ENCODE results near the gene ACBD5.
"Not testable (repeated sequence)": the region's sequence is repeated elsewhere in the genome, so short reads cannot be mapped to it uniquely, and the experiment has no call there.

Gene ACBD5, protein sequence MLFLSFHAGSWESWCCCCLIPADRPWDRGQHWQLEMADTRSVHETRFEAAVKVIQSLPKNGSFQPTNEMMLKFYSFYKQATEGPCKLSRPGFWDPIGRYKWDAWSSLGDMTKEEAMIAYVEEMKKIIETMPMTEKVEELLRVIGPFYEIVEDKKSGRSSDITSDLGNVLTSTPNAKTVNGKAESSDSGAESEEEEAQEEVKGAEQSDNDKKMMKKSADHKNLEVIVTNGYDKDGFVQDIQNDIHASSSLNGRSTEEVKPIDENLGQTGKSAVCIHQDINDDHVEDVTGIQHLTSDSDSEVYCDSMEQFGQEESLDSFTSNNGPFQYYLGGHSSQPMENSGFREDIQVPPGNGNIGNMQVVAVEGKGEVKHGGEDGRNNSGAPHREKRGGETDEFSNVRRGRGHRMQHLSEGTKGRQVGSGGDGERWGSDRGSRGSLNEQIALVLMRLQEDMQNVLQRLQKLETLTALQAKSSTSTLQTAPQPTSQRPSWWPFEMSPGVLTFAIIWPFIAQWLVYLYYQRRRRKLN

DNA sequence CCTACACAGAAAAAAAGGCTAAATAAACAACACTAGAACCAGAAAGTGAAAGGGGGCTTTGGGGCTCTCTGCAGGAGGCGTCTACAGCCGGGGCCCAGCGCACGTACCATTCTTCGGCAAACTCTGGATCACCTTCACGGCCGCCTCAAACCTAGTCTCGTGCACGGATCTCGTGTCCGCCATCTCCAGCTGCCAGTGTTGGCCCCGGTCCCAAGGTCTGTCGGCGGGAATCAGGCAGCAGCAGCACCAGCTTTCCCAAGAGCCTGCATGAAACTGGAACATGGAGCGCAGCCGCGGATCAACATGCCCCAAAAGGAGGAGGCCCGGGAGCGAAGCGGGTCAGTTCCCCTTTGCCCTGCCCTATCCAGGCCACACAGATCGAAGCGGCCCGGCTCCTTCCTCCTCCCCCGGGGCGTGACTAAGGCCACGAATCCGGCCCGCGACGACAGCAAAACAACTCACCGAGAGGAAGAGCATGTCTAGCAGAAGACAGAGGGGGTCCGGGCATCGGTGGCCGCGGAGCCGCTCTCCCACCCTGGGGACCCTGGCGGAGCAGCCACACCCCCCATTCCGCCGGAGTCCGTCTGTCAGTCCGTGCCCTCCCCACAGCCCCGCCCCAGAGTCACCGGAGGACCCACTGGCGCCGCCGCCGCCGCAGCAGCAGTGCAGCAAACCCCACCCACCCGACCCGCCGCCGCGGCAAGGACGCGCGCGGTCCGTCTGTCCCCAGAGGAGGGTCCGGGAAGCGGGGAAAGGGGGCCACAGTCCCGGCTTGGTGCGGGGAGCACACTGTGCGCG, at the start of gene ACBD5:
TSS of gene ACBD5 (minus strand) at position 586 of the 798 bp plus-strand sequence. CDS start at position 477, 109 bp downstream.
- peak; percentile 46 to 73 for DNase-seq (ENCODE audit: low read depth in 2 of 2)

DNA sequence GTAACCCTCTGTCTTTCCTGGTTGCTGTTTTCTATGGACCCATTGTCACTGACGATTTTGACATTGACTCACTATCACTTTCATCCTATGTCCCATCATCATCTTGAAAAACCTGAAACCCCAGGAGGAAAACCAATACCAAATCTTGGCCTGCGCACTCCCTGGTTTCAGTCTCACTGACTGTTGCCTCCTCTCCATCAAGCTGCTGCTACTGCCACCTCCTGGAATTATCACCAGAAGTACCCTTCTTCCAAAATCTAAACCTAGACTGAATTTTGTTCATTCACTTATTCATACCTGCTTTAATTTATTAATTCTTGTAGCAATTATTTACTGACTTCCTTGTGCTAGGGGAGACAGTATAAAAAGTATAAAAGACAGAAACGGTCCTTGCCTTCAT, 44.5 kb upstream of the ACBD5 start:
- DNase-seq (ENCODE audit: low read depth in 2 of 2), result peak in 1 of 2 donors; percentile 5

DNA sequence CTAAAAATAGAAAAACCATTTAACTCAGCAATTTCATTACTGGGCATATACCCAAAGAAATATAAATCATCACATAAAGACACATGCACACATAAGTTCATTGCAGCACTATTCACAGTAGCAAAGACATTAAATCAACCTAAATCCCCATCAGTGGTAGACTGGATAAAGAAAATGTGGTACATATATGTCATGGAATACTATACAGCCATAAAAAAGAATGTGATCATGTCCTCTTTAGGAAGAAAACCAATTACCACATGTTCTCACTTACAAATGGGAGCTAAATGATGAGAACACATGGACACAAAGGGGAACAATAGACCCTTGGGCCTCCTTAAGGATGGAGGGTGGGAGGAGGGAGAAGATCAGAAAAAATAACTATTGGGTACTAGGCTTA, 36.0 kb upstream of the ACBD5 start:
- no peak for DNase-seq (ENCODE audit: low read depth in 2 of 2)

DNA sequence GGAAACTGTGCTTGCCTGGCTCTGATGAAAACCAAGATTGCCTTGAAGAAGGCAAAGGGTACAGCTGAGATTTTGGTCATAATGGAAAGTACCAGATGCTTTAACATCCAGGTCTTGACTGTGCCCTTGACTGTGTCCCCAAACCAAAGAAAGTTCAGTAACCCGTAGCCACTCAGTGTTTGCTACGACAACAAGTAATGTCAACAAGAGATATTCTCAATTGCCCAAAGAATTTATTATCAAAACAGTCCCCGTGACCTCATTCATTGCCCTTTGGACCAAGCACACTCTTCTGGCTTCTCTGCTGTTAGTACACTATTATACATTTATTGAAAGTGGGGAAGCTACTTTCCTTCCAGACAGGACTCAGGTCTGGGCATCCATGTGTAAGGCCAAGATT, 25.4 kb upstream of the ACBD5 start:
- not testable (repeated sequence) for DNase-seq (ENCODE audit: low read depth in 2 of 2)

DNA sequence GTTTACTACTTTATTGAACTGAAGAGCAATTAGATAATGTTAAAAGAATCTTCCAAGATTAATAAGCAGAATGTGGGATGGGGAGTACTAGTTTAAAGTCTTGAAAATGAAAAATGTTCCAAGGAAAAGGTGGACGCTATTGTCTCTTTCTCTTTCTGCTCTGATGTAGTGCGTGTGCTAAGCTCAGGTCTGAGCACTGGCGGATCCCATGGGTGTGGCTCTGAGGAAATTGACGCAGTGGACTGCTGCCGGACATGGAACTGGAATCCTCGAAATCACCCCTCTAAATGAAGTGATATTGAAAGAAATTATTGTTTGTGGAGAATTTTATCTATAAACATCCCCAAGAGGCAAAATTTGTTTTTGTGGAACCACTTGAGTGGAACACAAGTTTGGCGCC, 22.2 kb upstream of the ACBD5 start:
- DNase-seq (ENCODE audit: low read depth in 2 of 2), result not testable (repeated sequence)

DNA sequence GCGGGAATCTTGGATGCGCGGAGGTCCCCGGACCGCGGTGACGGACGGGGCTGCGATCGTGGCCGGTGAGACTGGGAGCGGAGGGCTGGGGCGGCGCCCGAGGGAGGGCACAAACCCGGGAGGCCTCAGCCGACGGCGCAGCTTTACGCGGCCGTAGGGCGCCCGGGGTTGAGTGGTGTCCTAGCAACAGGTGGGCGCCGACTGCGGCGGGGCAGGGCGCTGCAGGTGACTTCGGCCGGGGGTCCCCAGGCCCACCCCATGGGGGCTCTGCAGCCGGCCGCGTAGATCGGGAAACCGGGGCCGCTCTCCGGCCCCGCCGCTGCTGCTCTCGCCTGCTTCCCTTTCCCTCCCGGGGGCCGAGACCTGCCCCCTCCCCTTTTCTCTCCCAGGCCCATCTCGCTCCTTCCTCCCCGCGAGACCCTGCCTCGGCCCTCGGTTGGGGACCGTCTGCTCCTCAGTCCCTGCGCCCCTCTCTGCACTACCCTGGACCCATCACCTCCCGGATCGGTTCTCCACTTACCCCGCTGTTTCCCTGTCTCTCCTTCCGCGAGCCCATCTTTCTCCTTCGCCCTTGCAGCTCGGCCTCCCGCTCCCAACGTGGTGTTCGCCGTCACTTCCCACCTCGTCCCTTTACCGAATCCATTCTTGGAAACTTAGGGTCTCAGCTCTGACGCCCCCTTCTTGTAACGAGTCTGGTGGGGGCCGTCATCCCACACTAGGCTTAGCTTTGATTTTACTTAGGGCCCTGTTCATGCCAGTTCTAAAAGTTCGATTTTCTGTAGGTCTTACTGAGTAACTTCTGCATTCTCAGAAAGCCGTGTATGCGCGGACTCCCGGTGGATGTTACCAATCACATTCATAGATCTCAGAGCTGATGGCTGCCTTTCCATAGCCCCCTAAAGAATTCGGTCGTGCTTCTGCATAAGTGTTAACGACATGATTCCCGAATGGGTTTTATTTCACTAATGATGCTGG, 18.5 kb upstream of the ACBD5 start:
- DNase-seq (ENCODE audit: low read depth in 2 of 2), result peak in 1 of 2 donors; percentile 19

DNA sequence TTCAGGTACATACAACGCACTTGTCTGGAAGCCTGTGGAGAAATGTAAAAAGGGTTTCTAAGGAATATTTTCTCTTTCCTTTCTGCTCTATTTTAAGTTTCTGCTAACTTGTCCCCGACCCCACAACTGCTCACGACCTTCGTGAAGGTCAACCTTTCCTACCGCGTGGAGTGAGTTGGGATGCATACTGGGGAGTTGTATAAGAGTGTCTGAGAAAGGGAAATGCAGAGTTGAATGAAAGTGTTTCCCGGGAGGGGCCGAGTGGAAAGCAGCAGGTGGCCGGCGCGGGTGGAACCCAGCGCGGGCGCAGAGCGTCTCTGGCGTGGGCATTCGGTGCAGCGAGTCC, 17.9 kb upstream of the ACBD5 start:
- no peak for DNase-seq (ENCODE audit: low read depth in 2 of 2)

DNA sequence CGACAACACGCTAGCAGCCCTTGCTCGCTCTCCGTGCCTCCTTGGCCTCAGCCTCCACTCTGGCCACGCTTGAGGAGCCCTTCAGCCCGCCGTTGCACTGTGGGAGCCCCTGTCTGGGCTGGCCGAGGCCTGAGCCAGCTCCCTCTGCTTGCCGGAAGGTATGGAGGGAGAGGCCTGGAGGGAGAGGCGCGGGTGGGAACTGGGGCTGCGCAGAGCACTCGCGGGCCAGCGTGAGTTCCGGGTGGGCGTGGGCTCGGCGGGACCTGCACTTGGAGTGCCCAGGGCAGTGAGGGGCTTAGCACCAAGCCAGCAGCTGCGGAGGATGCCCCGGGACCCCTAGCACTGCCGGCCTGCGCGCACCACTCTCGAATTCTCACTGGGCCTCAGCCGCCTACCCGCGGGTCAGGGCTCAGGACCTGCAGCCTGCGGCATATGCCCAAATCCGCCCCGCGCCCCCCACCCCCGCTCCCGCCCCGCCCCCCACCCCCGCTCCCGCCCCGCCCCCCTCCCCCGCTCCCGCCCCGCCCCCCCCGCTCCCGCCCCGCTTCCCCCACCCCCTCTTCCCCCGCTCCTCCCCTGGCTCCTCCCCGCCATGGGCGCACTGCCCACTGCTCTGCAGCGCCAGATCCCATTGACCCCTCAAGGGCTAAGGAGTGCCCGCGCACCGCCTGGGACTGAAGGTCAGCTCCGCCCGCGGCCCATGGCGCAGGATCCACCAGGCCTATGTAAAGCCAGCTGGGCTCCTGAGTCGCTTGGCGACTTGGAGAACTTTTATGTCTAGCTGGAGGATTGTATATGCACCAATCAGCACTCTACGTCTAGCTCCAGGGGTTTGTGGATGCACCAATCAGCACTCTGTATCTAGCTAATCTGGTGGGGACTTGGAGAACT, 15.9 kb upstream of the ACBD5 start:
- DNase-seq (ENCODE audit: low read depth in 2 of 2), result no peak

DNA sequence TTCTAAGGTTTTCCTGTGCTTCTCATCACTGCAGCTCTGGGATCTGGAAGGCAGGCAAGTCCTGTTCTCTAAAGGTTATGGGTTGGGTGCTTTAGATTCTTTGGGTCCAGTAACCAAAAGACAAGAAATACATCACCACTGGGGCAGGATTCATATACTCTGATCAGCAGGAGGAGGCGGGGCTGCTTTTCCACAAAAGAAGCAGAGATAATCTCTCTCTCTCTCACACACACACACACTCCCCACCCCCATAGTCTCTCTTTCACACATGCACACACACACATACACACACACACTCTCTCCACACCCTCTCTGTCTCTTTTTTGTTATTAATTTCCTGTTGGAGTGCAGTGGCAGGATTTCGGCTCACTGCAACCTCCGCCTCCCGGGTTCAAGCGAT, 13.0 kb upstream of the ACBD5 start:
- DNase-seq (ENCODE audit: low read depth in 2 of 2), result no peak

DNA sequence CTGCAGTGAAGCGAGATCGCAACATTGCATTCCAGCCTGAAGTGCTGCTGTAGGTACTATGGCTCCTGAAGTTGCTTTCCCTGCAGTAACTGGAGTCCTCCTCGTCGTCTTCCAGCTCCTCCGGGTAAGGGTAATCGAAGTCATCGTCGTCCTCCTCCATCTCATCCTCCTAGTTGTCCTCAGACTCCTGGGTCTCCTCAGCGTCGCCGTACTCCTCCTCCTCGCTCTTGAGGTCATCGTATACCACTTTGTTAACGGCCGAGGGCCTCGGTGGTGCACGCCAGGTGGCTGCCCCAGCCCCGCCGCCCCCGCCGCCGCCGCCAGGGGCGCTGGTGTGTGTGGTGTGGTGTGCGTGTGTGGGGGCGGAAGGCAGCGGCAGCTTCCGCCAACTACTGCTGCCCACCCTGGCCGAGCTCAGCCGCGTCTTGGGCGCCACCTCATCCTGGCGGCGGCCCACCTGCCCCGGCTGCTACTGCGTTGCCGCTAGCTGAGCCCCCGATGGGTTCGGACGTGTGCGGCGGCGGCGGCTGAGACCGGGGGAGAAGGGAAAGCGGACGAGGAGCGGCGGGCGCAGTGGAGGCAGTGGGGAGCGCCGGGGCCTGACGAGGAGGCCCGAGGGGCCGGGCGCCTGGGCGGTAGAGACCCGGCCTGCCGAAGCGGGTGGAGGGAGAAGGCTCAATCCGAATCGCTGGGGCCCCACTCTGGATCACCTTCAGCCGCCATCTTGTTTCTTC, 11.8 kb upstream of the ACBD5 start:
- peak; percentile 54 to 80 for DNase-seq (ENCODE audit: low read depth in 2 of 2)

DNA sequence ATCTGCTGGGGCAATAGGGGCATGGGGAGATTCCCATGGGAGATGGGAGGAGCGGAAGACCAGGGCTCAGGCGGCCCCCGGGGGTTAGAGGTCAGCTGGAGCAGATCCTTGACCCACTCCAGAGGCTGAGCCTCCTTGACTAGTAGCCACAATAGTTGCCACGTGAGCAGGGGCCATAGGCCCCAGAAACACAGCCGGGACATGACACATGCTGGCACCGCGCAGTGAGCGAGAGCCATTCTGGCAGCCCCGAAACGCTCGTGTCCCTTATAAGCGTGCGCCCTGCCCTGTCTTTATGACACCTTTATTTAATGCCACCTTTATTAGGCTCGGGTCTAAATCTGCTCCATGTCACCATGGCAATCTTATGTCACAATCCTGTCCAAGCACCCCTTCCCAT, 11.0 kb upstream of the ACBD5 start:
- DNase-seq (ENCODE audit: low read depth in 2 of 2), result no peak

DNA sequence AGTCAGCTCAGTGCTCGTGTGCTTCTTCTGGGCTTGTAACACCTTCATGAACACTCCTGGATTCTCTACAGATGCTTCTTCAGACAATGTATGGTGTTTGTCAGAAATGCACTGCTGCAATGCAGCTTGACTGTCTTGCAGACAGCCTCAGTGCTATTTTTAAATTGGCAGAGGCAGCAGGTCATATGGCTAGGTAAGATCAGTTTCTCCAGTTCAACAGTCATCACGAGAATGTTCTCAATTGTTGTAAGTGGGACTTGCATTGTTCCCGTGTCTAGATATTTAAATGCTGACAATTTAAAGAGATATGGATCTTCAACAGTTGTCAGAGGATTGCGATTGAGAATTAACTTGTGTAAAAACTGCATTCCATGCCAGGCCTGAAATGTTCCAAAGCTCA, 7.6 kb upstream of the ACBD5 start:
- no peak for DNase-seq (ENCODE audit: low read depth in 2 of 2)

DNA sequence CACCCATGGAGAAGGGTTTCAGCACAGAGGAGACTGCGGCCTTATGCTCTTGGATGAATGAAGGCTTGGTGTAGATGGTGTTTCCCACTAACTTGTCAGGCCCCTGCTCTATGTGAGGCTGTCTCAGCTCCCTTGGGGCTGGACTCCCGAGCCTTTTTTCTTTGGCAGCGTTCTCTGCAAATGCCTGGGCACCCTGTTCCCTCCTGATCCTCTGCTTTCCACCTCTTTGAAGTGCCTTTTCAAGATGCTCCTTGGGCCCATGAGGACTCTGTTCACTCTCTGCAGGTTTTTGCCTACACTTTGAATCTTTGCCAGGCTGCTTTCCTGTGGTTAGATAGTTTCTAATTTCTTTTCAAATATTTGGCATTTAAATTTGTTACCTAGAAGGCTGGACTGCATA, 6.8 kb upstream of the ACBD5 start:
- DNase-seq (ENCODE audit: low read depth in 2 of 2), result no peak

DNA sequence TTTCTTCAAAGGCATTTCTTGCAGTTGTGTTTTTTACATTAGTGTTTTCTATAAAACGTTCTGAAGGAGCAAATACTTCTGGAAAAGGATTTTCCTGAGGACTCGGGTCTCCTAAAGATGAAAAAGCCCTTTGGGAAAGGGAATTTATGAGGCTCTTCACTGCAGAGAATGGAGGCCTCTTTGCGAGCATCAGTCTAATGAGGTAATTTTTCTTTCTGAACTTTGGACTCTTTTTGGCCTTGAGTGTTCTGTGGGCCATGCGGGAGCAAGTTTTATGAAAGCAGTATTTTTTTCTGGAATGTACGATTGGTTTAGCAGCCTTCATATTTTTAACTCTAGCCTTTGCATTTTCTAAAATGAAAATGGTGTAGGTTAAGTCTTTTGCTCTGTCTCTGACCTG, 6.4 kb upstream of the ACBD5 start:
- no peak for DNase-seq (ENCODE audit: low read depth in 2 of 2)

DNA sequence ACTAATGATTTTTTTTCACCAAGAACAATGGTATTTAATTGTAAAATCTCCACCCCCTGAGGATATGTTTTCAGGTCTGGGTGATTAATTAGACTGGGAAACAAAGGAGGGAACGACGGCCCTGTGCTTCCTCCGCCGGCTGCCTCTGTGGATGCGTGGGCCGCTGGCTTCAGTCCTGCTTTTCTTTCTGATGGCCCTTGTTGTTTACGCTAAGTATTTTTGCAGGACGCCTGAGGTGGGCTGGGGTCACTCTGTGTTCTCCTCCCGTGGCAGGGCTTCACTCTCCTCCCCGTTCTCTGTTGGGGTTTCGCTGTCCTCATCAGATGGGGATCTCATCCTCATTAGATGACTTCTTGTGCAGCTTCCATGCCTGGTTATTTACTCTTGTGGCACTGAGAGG, 5.2 kb upstream of the ACBD5 start:
- no peak for DNase-seq (ENCODE audit: low read depth in 2 of 2)

DNA sequence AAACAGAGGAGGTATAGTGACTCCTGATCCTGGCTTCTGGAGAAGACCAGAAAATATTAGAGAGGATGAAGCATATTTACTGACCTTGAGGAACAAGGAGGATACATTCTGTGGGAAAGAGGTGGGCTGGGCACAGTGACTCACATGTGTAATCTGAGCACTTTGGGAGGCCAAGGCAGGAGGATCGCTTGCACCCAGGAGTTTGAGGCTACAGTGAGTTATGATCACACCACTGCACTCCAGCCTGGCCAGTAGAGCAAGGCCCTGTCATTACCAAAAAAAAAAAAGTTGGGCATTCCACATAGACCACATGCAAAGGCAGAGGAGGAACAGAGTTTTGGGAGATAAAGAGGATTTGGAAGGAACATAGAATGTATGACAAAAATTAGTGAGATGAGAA, 4.4 kb upstream of the ACBD5 start:
- DNase-seq (ENCODE audit: low read depth in 2 of 2), result no peak

DNA sequence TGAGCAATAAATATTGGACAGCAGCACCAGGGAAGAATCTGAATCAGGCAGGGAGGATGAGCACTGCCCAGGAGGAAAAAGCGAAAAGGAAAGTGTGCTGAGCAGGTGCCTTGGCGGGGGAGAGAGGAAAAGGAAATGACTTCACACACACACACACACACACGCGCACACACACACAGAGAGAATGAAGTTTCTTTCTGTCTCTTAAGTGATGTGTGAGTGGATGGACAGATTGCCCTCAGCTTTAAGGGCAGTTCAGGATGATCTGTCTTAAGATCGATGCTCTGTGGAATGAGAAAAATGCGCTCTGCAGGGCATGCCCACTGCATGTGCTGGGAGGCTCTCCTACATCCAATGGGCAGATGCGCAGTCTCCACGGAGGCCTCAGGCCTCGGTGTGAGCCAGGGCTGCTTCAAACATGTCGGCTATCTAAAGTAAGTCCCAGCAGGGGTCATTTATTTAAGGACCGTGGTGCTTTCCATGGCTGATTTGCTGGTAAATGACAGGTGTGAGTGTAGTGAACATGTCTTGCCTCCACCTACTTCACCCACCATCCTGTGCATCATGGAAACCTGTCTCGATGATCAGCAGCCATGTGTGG, 2.5 kb upstream of the ACBD5 start:
- peak; percentile 44 to 72 for DNase-seq (ENCODE audit: low read depth in 2 of 2)

DNA sequence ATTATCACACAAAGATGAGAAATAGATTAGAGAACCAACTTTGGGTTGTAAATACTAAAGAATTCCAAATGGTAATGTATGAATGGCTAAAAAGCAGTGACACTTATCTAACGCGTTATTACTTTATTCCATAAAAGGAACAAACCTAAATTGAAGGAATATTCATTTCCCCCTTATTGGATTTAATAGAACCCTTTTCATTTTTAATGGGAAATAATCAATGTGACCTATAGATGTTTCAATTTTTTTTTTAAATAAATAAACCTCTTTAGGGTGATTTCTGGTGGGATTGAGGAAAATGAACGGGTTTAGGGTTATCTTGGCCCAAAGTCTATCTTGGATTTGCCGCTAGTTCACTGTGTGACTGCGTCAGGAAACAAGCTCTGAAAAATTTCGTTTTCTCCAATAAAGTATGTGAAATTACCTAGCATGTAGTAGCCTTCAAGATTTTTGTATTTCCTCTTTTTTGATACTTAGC, 1.9 kb upstream of the ACBD5 start:
- DNase-seq (ENCODE audit: low read depth in 2 of 2), result no peak

Data from stimulated activated CD8-positive, alpha-beta memory T cell treated with anti-CD3 and anti-CD28 coated beads, Interleukin-7, amount 100 ng/mL, for 4 hours (primary cell).